Keratinocyte (primary cell): Measurements from ENCODE around the gene TMEM174. TPM values are rescaled to one million over a fixed set of nuclear protein-coding genes. Genes with fewer than 3 reads are reported as not detected.

ENCODE experiments used
- DNase-seq: peaks from one replicate; pipeline ENCODE4 v3.0.0-alpha.2; 2011; ENCODE audit warnings: low read depth, missing footprints, low spot score
- FAIRE-seq: peaks from 2 replicates; lab custom pipeline; 2011; peaks lifted over from hg19 to GRCh38; lab: Jason Lieb, UNC
- H2AFZ ChIP-seq: 2 replicates; pipeline ENCODE4 v1.6.0; 2012; ENCODE audit warnings: low read length, control low read depth, inconsistent platforms; ENCODE audit not compliant: control insufficient read depth
- H3K27ac ChIP-seq: 2 replicates; pipeline ENCODE4 v1.5.1; 2011; ENCODE audit warnings: low read length; ENCODE audit not compliant: control insufficient read depth, insufficient read depth
- H3K27me3 ChIP-seq: 3 replicates; pipeline ENCODE4 v1.6.0; 2011; ENCODE audit warnings: low read length; ENCODE audit not compliant: control insufficient read depth, insufficient read depth; ENCODE audit errors: extremely low read depth
- H3K36me3 ChIP-seq, 2 experiments: 2 replicates in 1 of 2; 3 replicates in 1 of 2; pipeline ENCODE4 v1.5.1; 2011; ENCODE audit warnings: low read length in 2 of 2, mild to moderate bottlenecking in 1 of 2; ENCODE audit not compliant: control insufficient read depth in 2 of 2, insufficient read depth in 2 of 2; ENCODE audit errors: extremely low read depth in 1 of 2
- H3K4me1 ChIP-seq: 3 replicates; pipeline ENCODE4 v1.5.1; 2011; ENCODE audit warnings: low read length; ENCODE audit not compliant: control insufficient read depth, insufficient read depth; ENCODE audit errors: extremely low read depth
- H3K4me2 ChIP-seq: 3 replicates; pipeline ENCODE4 v1.6.0; 2011; ENCODE audit warnings: low read depth, low read length; ENCODE audit not compliant: control insufficient read depth, insufficient read depth; ENCODE audit errors: extremely low read depth
- H3K4me3 ChIP-seq, 3 experiments: fragments of 200-600 bp in 1 of 3; sonication (generic) in 1 of 3; 2 replicates in 2 of 3; 3 replicates in 1 of 3; pipeline ENCODE4 v1.5.1; 2011 to 2016; ENCODE audit warnings: low read length in 3 of 3, mild to moderate bottlenecking in 3 of 3, control low read depth in 2 of 3, inconsistent platforms in 1 of 3, low read depth in 1 of 3, mixed read lengths in 1 of 3, mixed run types in 1 of 3, moderate library complexity in 1 of 3; ENCODE audit not compliant: control insufficient read depth in 2 of 3, insufficient read depth in 2 of 3; ENCODE audit errors: extremely low read depth in 1 of 3
- H3K79me2 ChIP-seq: 2 replicates; pipeline ENCODE4 v1.6.0; 2012; ENCODE audit warnings: low read length; ENCODE audit not compliant: control insufficient read depth, insufficient read depth
- H3K9ac ChIP-seq: 3 replicates; pipeline ENCODE4 v1.6.0; 2011; ENCODE audit warnings: low read length; ENCODE audit not compliant: control insufficient read depth, insufficient read depth; ENCODE audit errors: extremely low read depth
- H3K9me1 ChIP-seq: 3 replicates; pipeline ENCODE4 v1.6.0; 2011; ENCODE audit warnings: low read length; ENCODE audit not compliant: control insufficient read depth, insufficient read depth; ENCODE audit errors: extremely low read depth
- H3K9me3 ChIP-seq: 2 replicates; pipeline ENCODE4 v1.5.1; 2012; ENCODE audit warnings: low read depth, low read length; ENCODE audit not compliant: control insufficient read depth
- H4K20me1 ChIP-seq: 3 replicates; pipeline ENCODE4 v1.6.0; 2011; ENCODE audit warnings: low read length; ENCODE audit not compliant: control insufficient read depth, insufficient read depth; ENCODE audit errors: extremely low read depth
- EZH2 ChIP-seq: IDR thresholded peaks from one replicate; pipeline ENCODE4 v1.6.1; 2012; ENCODE audit warnings: inconsistent platforms, mild to moderate bottlenecking, low read length, moderate library complexity
- dilution Hi-C: fragments of 300-500 bp; cut with MboI; formaldehyde crosslinking; loops from one replicate; pipeline ENCODE4 v1.7.0; 2020; ENCODE audit warnings: low sequenced_read_pairs; ENCODE audit not compliant: extremely low pct_ligation_motif_present
- polyA plus RNA-seq, 5 experiments: library from polyadenylated mRNA; depleted of rRNA in 3 of 5; stranded (reverse) in 3 of 5; stranded (forward) in 1 of 5; unstranded in 1 of 5; fragments of >200 nt; gene quantifications; 1 replicate in 1 of 5; 2 replicates in 3 of 5; 3 replicates in 1 of 5; pipeline versions ENCODE4 v1.2.1 to v1.2.3, GENCODE V29; 2011 to 2012; ENCODE audit warnings: missing spikeins in 2 of 5, low read depth in 1 of 5, low replicate concordance in 1 of 5
- TF ChIP-seq, protein P1 (sequence below), 3 experiments: IDR thresholded peaks in 1 of 3; conservative IDR thresholded peaks in 1 of 3; optimal IDR thresholded peaks in 1 of 3; 2 replicates in 2 of 3; 3 replicates in 1 of 3; pipeline versions ENCODE3 to v1.5.1; 2011; ENCODE audit warnings: low read length in 3 of 3, mild to moderate bottlenecking in 3 of 3, moderate library complexity in 2 of 3, control low read depth in 1 of 3, inconsistent platforms in 1 of 3; ENCODE audit not compliant: insufficient read depth in 2 of 3; ENCODE audit errors: extremely low read depth in 1 of 3

Gene TMEM174
- polyA plus RNA-seq, 1 donor (not counting 4 experiments of a cell fraction or from before 2014, with no cell fraction given): not detected

DNA sequence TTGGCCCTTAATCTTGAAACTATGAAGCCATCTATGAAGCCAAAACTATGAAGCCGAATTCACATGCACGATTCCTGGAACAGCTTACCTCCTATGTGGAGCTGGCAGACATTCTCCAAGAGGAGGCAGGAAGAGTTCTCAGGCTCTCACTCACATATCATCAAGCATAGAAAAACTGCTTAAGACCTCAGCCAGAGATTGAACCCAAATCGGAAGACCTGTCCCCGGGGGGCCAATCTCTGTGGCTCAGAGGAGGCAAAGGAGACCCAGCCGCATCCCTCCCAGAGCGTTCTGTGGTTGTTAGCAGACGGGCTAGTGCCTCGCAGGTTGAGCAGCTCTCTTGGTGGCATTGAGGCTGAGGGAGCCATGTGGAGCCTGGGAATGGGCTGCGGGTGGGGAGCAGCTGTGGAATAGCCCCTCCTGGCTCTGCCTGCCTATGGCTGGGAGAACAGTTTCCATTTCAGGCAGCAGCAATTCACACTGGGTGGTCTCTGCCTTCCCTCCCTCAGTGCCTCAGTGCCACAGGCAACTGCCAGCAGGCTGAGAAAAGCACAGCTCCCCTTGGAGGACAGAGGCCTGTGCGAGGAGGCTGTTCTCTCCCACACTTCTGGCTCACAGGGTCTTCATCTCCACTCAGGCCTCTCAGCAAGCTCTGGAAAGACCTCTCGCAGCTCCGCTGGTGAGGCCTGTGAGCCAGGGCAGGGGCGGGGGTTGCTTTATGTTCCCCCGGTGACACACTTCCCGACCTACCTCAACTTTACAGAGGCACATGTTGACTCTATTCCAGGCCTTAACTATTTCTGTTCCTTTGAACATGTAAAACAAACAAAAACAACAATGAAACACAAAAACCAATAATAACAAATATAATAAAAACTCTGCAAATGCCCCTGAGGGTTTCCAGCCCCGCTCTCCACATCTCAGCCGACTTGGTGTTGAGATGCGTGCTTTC is 17.4 kb upstream of the TMEM174 start:
- Histone ChIP-seq H3K9ac (no peak overlapping the region), H3K4me1 (peaks cover 2% of the 10 kb centered on the region), H3K4me2 (no peak overlapping the region), H4K20me1 (no peaks in the 10 kb centered on the region), H3K4me3 (no peak overlapping the region), H3K27me3 (no peaks in the 10 kb centered on the region), H3K9me3 (no peaks in the 10 kb centered on the region), H2AFZ (no peak overlapping the region), H3K27ac (no peak overlapping the region), H3K9me1 (no peaks in the 10 kb centered on the region), H3K79me2 (no peaks in the 10 kb centered on the region), H3K36me3 (no peaks in the 10 kb centered on the region)
- dilution Hi-C loops: no loop called here
- FAIRE-seq: no peak
- TF ChIP-seq, protein P1, sequence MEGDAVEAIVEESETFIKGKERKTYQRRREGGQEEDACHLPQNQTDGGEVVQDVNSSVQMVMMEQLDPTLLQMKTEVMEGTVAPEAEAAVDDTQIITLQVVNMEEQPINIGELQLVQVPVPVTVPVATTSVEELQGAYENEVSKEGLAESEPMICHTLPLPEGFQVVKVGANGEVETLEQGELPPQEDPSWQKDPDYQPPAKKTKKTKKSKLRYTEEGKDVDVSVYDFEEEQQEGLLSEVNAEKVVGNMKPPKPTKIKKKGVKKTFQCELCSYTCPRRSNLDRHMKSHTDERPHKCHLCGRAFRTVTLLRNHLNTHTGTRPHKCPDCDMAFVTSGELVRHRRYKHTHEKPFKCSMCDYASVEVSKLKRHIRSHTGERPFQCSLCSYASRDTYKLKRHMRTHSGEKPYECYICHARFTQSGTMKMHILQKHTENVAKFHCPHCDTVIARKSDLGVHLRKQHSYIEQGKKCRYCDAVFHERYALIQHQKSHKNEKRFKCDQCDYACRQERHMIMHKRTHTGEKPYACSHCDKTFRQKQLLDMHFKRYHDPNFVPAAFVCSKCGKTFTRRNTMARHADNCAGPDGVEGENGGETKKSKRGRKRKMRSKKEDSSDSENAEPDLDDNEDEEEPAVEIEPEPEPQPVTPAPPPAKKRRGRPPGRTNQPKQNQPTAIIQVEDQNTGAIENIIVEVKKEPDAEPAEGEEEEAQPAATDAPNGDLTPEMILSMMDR (optimal IDR thresholded peaks at IDR 0.05 in 1 of 3, IDR thresholded peaks at IDR 0.05 in 1 of 3, conservative IDR thresholded peaks at IDR 0.05 in 1 of 3; ENCODE audit: extremely low read depth in 1 of 3, insufficient read depth in 2 of 3, low read length in 3 of 3): no peak
- TF ChIP-seq EZH2: no peak
- DNase-seq: no peak

DNA sequence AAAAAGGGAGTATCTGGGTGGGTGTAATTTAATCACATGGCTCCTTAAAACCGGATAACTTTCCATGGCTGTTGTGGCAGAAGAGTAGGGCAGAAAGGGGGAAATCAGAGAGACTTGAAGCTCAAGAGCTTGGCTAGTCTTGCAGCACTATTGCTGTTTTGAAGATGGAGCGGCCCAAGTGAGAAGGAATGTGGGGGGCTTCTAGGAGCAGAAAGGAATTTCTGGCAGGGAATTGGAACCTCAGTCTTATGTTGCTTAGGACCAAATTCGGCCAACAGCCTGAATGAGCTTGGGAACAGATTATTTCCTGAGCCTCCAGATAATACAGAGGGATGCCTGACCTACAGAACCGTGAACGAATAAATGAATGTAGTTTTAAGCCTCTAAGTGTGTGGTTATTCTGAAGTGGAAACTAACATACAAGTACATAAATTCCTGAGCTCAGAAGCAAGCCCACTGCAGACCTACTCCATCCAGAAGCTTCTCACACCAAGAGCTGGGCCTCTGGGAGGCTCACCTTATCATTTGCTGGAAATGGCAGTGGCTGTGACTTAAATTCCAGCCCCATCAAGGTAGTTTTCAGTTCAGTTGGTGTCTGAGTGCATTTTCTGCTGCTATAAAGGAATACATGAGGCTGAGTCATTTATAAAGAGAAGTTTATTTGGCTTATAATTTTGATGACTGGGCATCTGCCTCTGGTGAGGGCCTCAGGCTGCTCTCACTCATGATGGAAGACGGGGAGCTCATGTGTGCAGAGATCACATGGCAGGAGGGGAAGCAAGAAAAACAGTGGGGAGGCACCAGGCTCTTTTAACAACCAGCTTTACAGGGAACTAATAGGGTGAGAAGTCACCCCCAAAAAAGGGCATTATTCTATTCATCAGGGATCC is 15.3 kb upstream of the TMEM174 start:
- Histone ChIP-seq H3K4me1 (peaks cover 2% of the 10 kb centered on the region), H3K9me3 (no peaks in the 10 kb centered on the region), H3K36me3 (no peaks in the 10 kb centered on the region), H2AFZ (no peak overlapping the region), H4K20me1 (no peaks in the 10 kb centered on the region), H3K4me2 (no peak overlapping the region), H3K9me1 (no peaks in the 10 kb centered on the region), H3K9ac (no peak overlapping the region), H3K27me3 (no peaks in the 10 kb centered on the region), H3K79me2 (no peaks in the 10 kb centered on the region), H3K4me3 (no peak overlapping the region), H3K27ac (no peak overlapping the region)
- TF ChIP-seq EZH2: no peak
- TF ChIP-seq, protein P1 (optimal IDR thresholded peaks at IDR 0.05 in 1 of 3, IDR thresholded peaks at IDR 0.05 in 1 of 3, conservative IDR thresholded peaks at IDR 0.05 in 1 of 3; ENCODE audit: extremely low read depth in 1 of 3, insufficient read depth in 2 of 3, low read length in 3 of 3): no peak
- dilution Hi-C loops: no loop called here
- DNase-seq: no peak
- FAIRE-seq: no peak
